Measurements from ENCODE around the gene FCGBP. TPM values are rescaled to one million over a fixed set of nuclear protein-coding genes. Genes with fewer than 3 reads are reported as not detected.

The FCGBP gene
- total RNA-seq, 1 experiment from 2014 or later = 5.7 TPM

DNA sequence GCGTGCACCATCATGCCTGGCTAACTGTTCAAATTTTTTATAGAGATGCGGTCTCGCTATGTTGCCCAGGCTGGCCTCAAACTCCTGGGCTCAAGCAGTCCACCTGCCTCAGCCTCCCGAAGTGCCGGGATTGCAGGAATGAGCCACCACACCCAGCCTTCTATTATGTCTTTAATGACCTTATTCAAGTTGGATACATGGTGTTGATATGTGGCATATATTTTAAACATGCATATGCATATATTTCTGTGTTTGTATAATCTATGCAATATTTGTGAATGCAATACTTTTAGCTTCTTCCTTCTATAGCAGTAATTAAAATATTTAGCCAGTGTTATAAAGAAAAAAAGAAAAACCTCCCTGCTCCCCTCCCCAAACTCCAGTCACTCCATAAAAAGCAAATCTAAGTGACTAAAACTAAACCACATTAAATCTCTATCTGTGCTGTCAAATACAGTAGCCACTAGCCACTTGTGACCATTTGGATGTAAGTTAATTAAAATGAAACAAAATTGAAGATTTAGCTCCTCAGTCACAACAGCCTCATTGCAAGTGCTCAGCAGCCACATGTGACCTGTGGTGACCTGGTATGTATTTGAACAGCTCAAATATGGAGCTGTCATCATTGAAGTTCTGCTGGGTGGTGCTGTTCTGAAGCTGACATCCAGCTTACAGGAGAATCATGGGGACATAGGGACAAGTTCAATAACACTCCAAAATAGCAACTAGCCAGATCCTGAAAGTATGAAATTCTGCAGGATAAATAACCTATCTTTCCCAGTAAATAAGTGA is 27.4 kb downstream of the FCGBP start:
- peaks cover 0 to 9% of the 10 kb centered on the region in 2 experiments; a peak in 2 of 4 replicates for H3K4me1 ChIP-seq (ENCODE audit: control insufficient read depth in 1 of 2, insufficient read depth in 2 of 2, low read length in 2 of 2)
- no peak overlapping the region for H2AFZ ChIP-seq (ENCODE audit: low read depth, low read length, poor library complexity, severe bottlenecking)
- intact Hi-C loops (cut with micrococcal nuclease) = no loop called here
- H3K36me3 ChIP-seq (ENCODE audit: control insufficient read depth in 1 of 2, insufficient read depth in 2 of 2, low read length in 2 of 2) = no peaks in the 10 kb centered on the region
- no peak overlapping the region for H3K4me2 ChIP-seq (ENCODE audit: low read length)
- H3K27ac ChIP-seq (ENCODE audit: low read depth, low read length) = no peak overlapping the region
- no peaks in the 10 kb centered on the region for H4K20me1 ChIP-seq (ENCODE audit: insufficient read depth)
- BruUV-seq (replicated peaks) = no TSS peak
- no peaks in the 10 kb centered on the region for H3K9me2 ChIP-seq (ENCODE audit: insufficient read depth)
- TF ChIP-seq ELF1 (IDR thresholded peaks at IDR 0.05; ENCODE audit: borderline replicate concordance, low read depth) (no peak), RAD21 (IDR thresholded peaks at IDR 0.05; ENCODE audit: low read depth) (no peak), EGR1 (IDR thresholded peaks at IDR 0.05; ENCODE audit: low read depth) (no peak), CEBPB (IDR thresholded peaks at IDR 0.05; ENCODE audit: low read depth) (no peak), SIN3A (IDR thresholded peaks at IDR 0.05; ENCODE audit: low read depth) (no peak)
- no peak overlapping the region for H3K4me3 ChIP-seq (replicated peaks in 1 of 2; ENCODE audit: low read depth in 1 of 2, low read length in 2 of 2)
- DNase-seq (ENCODE audit: low read depth, low spot score) (no peak), ATAC-seq (no peak)
- H3K9ac ChIP-seq (ENCODE audit: low read length) = no peak overlapping the region
- POLR2A ChIA-PET = interaction anchor here (1.0 kb wide), 1 partner anchor 64 kb away, joined by 3 read pairs; the partner anchor contains the start of gene PSMC4
- CTCF ChIA-PET = no interaction called here
- no peaks in the 10 kb centered on the region for H3K9me3 ChIP-seq (ENCODE audit: control insufficient read depth in 1 of 2, insufficient read depth in 1 of 2, low read depth in 1 of 2, low read length in 2 of 2)
- no peaks in the 10 kb centered on the region for H3K79me2 ChIP-seq (ENCODE audit: insufficient read depth, low read length)
- RAD21 ChIA-PET (ENCODE audit: low non-redundant PET in 1 of 2, low total read pairs in 2 of 2, uncharacterized antibody in 2 of 2, unreplicated experiment in 2 of 2) = no interaction called here
- no peaks in the 10 kb centered on the region for H3K27me3 ChIP-seq (ENCODE audit: insufficient read depth, low read length)

DNA sequence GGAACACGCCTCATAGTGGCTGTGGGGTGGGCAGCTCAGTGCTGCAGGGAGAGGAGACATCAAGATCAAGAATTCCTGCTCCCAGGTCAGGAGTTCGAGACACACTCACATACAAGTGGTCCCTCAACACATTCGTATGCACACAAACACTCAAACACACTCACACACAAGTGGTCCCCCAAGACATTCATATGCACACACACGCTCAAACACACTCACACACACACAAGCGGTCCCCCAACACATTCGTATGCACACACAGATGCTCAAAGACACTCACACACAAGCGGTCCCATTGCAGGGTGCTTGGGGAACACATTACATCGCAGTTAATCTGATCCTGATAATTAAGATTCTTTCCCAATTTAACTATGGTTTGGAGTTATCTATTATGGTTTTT is 28.2 kb downstream of the FCGBP start:
- Histone ChIP-seq H3K4me1 (ENCODE audit: control insufficient read depth in 1 of 2, insufficient read depth in 2 of 2, low read length in 2 of 2) (peaks cover 0 to 9% of the 10 kb centered on the region in 2 experiments; a peak in 2 of 4 replicates), H3K4me2 (ENCODE audit: low read length) (no peak overlapping the region), H3K79me2 (ENCODE audit: insufficient read depth, low read length) (no peaks in the 10 kb centered on the region), H3K9me2 (ENCODE audit: insufficient read depth) (no peaks in the 10 kb centered on the region), H3K9me3 (ENCODE audit: control insufficient read depth in 1 of 2, insufficient read depth in 1 of 2, low read depth in 1 of 2, low read length in 2 of 2) (no peaks in the 10 kb centered on the region), H4K20me1 (ENCODE audit: insufficient read depth) (no peaks in the 10 kb centered on the region), H3K4me3 (replicated peaks in 1 of 2; ENCODE audit: low read depth in 1 of 2, low read length in 2 of 2) (no peak overlapping the region), H2AFZ (ENCODE audit: low read depth, low read length, poor library complexity, severe bottlenecking) (no peak overlapping the region), H3K36me3 (ENCODE audit: control insufficient read depth in 1 of 2, insufficient read depth in 2 of 2, low read length in 2 of 2) (no peaks in the 10 kb centered on the region), H3K9ac (ENCODE audit: low read length) (no peak overlapping the region), H3K27ac (ENCODE audit: low read depth, low read length) (no peak overlapping the region), H3K27me3 (ENCODE audit: insufficient read depth, low read length) (no peaks in the 10 kb centered on the region)
- intact Hi-C loops (cut with micrococcal nuclease) = no loop called here
- BruUV-seq (replicated peaks) = no TSS peak
- ChIA-PET RAD21 (ENCODE audit: low non-redundant PET in 1 of 2, low total read pairs in 2 of 2, uncharacterized antibody in 2 of 2, unreplicated experiment in 2 of 2) (no interaction called here), POLR2A (no interaction called here), CTCF (no interaction called here)
- ATAC-seq (no peak), DNase-seq (ENCODE audit: low read depth, low spot score) (no peak)
- TF ChIP-seq SRF (IDR thresholded peaks at IDR 0.05; ENCODE audit: low read depth) (no peak), SP1 (IDR thresholded peaks at IDR 0.05; ENCODE audit: low read depth) (no peak), JUND (IDR thresholded peaks at IDR 0.05) (no peak), EZH2phosphoT487 (IDR thresholded peaks at IDR 0.05; ENCODE audit: borderline replicate concordance) (no peak), ZNF274 (IDR thresholded peaks at IDR 0.05; ENCODE audit: low read depth, low read length) (no peak), EGR1 (IDR thresholded peaks at IDR 0.05; ENCODE audit: low read depth) (no peak), POLR2A (IDR thresholded peaks at IDR 0.05; ENCODE audit: borderline replicate concordance, extremely low read depth, insufficient read depth, insufficient read length) (no peak), FOSL1 (IDR thresholded peaks at IDR 0.05; ENCODE audit: low read depth) (no peak), ZFX (IDR thresholded peaks at IDR 0.05) (no peak), SIN3A (IDR thresholded peaks at IDR 0.05; ENCODE audit: low read depth) (no peak), POLR2AphosphoS5 (IDR thresholded peaks at IDR 0.05; ENCODE audit: low read depth, low read length) (no peak), ELF1 (IDR thresholded peaks at IDR 0.05; ENCODE audit: borderline replicate concordance, low read depth) (no peak), YY1 (IDR thresholded peaks at IDR 0.05; ENCODE audit: extremely low read depth, insufficient replicate concordance, low read depth, low read length) (no peak)
- TF ChIP-seq, protein P1, sequence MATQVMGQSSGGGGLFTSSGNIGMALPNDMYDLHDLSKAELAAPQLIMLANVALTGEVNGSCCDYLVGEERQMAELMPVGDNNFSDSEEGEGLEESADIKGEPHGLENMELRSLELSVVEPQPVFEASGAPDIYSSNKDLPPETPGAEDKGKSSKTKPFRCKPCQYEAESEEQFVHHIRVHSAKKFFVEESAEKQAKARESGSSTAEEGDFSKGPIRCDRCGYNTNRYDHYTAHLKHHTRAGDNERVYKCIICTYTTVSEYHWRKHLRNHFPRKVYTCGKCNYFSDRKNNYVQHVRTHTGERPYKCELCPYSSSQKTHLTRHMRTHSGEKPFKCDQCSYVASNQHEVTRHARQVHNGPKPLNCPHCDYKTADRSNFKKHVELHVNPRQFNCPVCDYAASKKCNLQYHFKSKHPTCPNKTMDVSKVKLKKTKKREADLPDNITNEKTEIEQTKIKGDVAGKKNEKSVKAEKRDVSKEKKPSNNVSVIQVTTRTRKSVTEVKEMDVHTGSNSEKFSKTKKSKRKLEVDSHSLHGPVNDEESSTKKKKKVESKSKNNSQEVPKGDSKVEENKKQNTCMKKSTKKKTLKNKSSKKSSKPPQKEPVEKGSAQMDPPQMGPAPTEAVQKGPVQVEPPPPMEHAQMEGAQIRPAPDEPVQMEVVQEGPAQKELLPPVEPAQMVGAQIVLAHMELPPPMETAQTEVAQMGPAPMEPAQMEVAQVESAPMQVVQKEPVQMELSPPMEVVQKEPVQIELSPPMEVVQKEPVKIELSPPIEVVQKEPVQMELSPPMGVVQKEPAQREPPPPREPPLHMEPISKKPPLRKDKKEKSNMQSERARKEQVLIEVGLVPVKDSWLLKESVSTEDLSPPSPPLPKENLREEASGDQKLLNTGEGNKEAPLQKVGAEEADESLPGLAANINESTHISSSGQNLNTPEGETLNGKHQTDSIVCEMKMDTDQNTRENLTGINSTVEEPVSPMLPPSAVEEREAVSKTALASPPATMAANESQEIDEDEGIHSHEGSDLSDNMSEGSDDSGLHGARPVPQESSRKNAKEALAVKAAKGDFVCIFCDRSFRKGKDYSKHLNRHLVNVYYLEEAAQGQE (IDR thresholded peaks at IDR 0.05; ENCODE audit: low read depth) = no peak
- TF ChIP-seq, protein P2, sequence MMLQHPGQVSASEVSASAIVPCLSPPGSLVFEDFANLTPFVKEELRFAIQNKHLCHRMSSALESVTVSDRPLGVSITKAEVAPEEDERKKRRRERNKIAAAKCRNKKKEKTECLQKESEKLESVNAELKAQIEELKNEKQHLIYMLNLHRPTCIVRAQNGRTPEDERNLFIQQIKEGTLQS (IDR thresholded peaks at IDR 0.05) = no peak
- TF ChIP-seq, protein P3, sequence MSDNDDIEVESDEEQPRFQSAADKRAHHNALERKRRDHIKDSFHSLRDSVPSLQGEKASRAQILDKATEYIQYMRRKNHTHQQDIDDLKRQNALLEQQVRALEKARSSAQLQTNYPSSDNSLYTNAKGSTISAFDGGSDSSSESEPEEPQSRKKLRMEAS (IDR thresholded peaks at IDR 0.05) = no peak

All from HCT116 (cell line).